ENCODE data around the gene ADAMTSL5. TPM values are rescaled to one million over a fixed set of nuclear protein-coding genes. Genes with fewer than 3 reads are reported as not detected.
A peak's percentile ranks its signal among the peaks of the same experiment; 100 is the strongest.

Gene ADAMTSL5
- total and polyA plus RNA-seq, 2 of the 8 experiments (the other 6 are each of a cell fraction or from before 2014, with no cell fraction given) = 0.82 to 0.99 TPM

DNA sequence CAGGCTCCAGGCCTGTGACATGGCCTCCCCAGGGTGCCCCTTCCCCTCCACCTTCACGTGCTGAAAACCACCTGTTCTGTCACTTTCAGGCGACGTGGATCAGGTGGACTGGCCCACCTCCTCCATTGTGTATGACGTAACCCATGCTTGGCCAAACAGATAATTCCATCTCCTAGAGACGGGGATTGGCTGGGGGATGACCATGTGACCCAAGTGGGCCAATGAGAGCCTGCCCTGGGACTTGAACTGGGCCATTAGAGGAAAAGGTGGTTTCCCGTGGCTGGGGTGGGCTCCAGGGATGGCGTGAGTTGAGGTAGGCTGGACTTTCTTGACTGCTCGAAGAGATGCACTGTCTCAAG lies 3.6 kb upstream of the ADAMTSL5 start:
- Histone ChIP-seq H2AK5ac (ENCODE audit: low read depth, low read length) (no peak overlapping the region), H3K23ac (ENCODE audit: insufficient read length) (no peak overlapping the region), H3K56ac (replicated peaks; ENCODE audit: insufficient read length, low read depth, low read length) (no peak overlapping the region), H3K4me2 (ENCODE audit: insufficient read depth in 1 of 2, low read depth in 2 of 2, low read length in 2 of 2) (no peak overlapping the region), H3K27me3 (replicated peaks in 1 of 4; ENCODE audit: control insufficient read depth in 3 of 4, extremely low read depth in 1 of 4, insufficient read depth in 3 of 4, low read length in 3 of 4) (peaks cover 0 to 10% (median 6%) of the 10 kb centered on the region in 4 experiments; a peak in 5 of 7 replicates), H3K4me3 (ENCODE audit: extremely low read depth in 1 of 4, insufficient read depth in 2 of 4, low read depth in 3 of 4, low read length in 4 of 4) (no peak overlapping the region), H3K9ac (replicated peaks in 1 of 4; ENCODE audit: extremely low read depth in 1 of 4, low read depth in 3 of 4, low read length in 3 of 4) (no peak overlapping the region), H3K27ac (ENCODE audit: low read depth, low read length) (no peak overlapping the region), H3K79me1 (ENCODE audit: low read depth, low read length) (no peaks in the 10 kb centered on the region), H3K36me3 (ENCODE audit: control insufficient read depth in 2 of 4, insufficient read depth in 4 of 4, low read length in 3 of 4) (no peaks in the 10 kb centered on the region), H3K14ac (ENCODE audit: insufficient read length) (no peak overlapping the region), H3K23me2 (ENCODE audit: low read depth, low read length) (no peaks in the 10 kb centered on the region; the same call in 1 of the 2 replicates), H4K8ac (ENCODE audit: extremely low read depth, insufficient read depth, low read length) (no peak overlapping the region), H4K5ac (ENCODE audit: insufficient read length, low read depth, low read length) (no peak overlapping the region), H2BK5ac (ENCODE audit: low read depth, low read length) (no peak overlapping the region), H2BK20ac (ENCODE audit: low read length) (no peak overlapping the region), H3K4ac (replicated peaks; ENCODE audit: insufficient read length, low read depth, low read length) (no peak overlapping the region), H2BK12ac (ENCODE audit: low read depth, low read length) (no peak overlapping the region), H2AFZ (ENCODE audit: low read length) (no peak overlapping the region), H4K20me1 (replicated peaks in 1 of 2; ENCODE audit: control insufficient read depth in 1 of 2, insufficient read depth in 2 of 2, low read length in 2 of 2) (peaks cover 0 to 6% of the 10 kb centered on the region in 2 experiments), H3K9me3 (ENCODE audit: insufficient read depth in 2 of 2, low read depth in 1 of 2, low read length in 1 of 2) (no peaks in the 10 kb centered on the region), H3K79me2 (ENCODE audit: control insufficient read depth in 1 of 2, insufficient read depth in 2 of 2, low read length in 2 of 2) (no peaks in the 10 kb centered on the region), H2BK120ac (replicated peaks; ENCODE audit: low read depth, low read length) (no peak overlapping the region), H3K18ac (ENCODE audit: extremely low read depth, low read length) (no peak overlapping the region), H2BK15ac (ENCODE audit: low read length) (no peak overlapping the region), H4K91ac (replicated peaks; ENCODE audit: insufficient read length, low read length) (no peak overlapping the region), H3K4me1 (replicated peaks in 1 of 4; ENCODE audit: control insufficient read depth in 3 of 4, insufficient read depth in 4 of 4, low read length in 3 of 4) (no peaks in the 10 kb centered on the region; a peak in 1 of 7 replicates)
- CTCF ChIA-PET (ENCODE audit: partially characterized antibody) = no interaction called here
- FAIRE-seq = no peak
- no peak for TF ChIP-seq SIRT6 (IDR thresholded peaks at IDR 0.05; ENCODE audit: low read length)
- TF ChIP-seq, protein P1, sequence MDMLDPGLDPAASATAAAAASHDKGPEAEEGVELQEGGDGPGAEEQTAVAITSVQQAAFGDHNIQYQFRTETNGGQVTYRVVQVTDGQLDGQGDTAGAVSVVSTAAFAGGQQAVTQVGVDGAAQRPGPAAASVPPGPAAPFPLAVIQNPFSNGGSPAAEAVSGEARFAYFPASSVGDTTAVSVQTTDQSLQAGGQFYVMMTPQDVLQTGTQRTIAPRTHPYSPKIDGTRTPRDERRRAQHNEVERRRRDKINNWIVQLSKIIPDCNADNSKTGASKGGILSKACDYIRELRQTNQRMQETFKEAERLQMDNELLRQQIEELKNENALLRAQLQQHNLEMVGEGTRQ (IDR thresholded peaks at IDR 0.05; ENCODE audit: low read length) = peak; percentile 61
- DNase-seq (ENCODE audit: low read depth in 1 of 2, low spot score in 2 of 2) = no peak
- POLR2A ChIA-PET (ENCODE audit: partially characterized antibody) = no interaction called here
- 91% methylated on average over 6 of the region's 8 CpGs; no CpG with 5 or more reads in 1 of the 2 experiments for WGBS, 2 experiments (ENCODE audit: extremely low coverage in 1 of 2, insufficient coverage in 1 of 2, insufficient read length in 1 of 2, insufficient replicate concordance in 2 of 2, low coverage in 1 of 2, low lambda C conversion rate in 2 of 2, missing lambda C conversion rate in 1 of 2)
